Mesendoderm (in vitro differentiated cells): ENCODE data around the gene ARMH2.
"Not testable (repeated sequence)": the region's sequence is repeated elsewhere in the genome, so short reads cannot be mapped to it uniquely, and the experiment has no call there.

Experiments
- DNase-seq: peaks from one replicate; pipeline ENCODE4 v3.0.0; 2013
- H2AK5ac ChIP-seq: 2 replicates; pipeline ENCODE4 v1.6.1; 2013; ENCODE audit warnings: low read length, inconsistent platforms
- H2BK120ac ChIP-seq: 2 replicates; pipeline ENCODE4 v1.6.1; 2013; ENCODE audit warnings: low read depth, mild to moderate bottlenecking, low read length, moderate library complexity, mixed read lengths
- H2BK15ac ChIP-seq: replicated peaks from 2 replicates; pipeline ENCODE4 v1.6.1; 2013; ENCODE audit warnings: low read depth, mild to moderate bottlenecking, moderate library complexity
- H2BK5ac ChIP-seq: 2 replicates; pipeline ENCODE4 v1.6.1; 2013; ENCODE audit warnings: low read length, inconsistent platforms
- H3K18ac ChIP-seq: 2 replicates; pipeline ENCODE4 v1.6.1; 2013; ENCODE audit warnings: mild to moderate bottlenecking, low read length, mixed read lengths
- H3K23ac ChIP-seq: one replicate; pipeline ENCODE4 v1.6.1; 2013; ENCODE audit warnings: low read length
- H3K27ac ChIP-seq: 2 replicates; pipeline ENCODE4 v1.5.1; 2013; ENCODE audit warnings: low read depth, mild to moderate bottlenecking, inconsistent platforms, low read length, moderate library complexity
- H3K27me3 ChIP-seq: 2 replicates; pipeline ENCODE4 v1.6.1; 2013; ENCODE audit warnings: low read length, control low read depth, mild to moderate bottlenecking, inconsistent platforms; ENCODE audit not compliant: insufficient read depth, poor library complexity
- H3K36me3 ChIP-seq: 2 replicates; pipeline ENCODE4 v1.6.1; 2013; ENCODE audit warnings: low read length, inconsistent platforms; ENCODE audit not compliant: control insufficient read depth, insufficient read depth
- H3K4ac ChIP-seq: one replicate; pipeline ENCODE4 v1.6.1; 2013; ENCODE audit warnings: low read depth, mild to moderate bottlenecking, low read length, moderate library complexity
- H3K4me1 ChIP-seq: 2 replicates; pipeline ENCODE4 v1.6.1; 2013; ENCODE audit warnings: low read depth, low read length, inconsistent platforms; ENCODE audit not compliant: control insufficient read depth
- H3K4me2 ChIP-seq: 2 replicates; pipeline ENCODE4 v1.6.1; 2013; ENCODE audit warnings: low read length
- H3K4me3 ChIP-seq: 2 replicates; pipeline ENCODE4 v1.5.1; 2013; ENCODE audit warnings: mild to moderate bottlenecking, low read length
- H3K56ac ChIP-seq: one replicate; pipeline ENCODE4 v1.6.1; 2013; ENCODE audit warnings: low read length
- H3K79me1 ChIP-seq: 2 replicates; pipeline ENCODE4 v1.6.1; 2013; ENCODE audit warnings: low read length, inconsistent platforms
- H3K79me2 ChIP-seq: 2 replicates; pipeline ENCODE4 v1.6.1; 2013; ENCODE audit warnings: mild to moderate bottlenecking, low read length; ENCODE audit not compliant: control insufficient read depth, insufficient read depth
- H3K9ac ChIP-seq: 2 replicates; pipeline ENCODE4 v1.6.1; 2013; ENCODE audit warnings: low read length, inconsistent platforms
- H4K5ac ChIP-seq: one replicate; pipeline ENCODE4 v1.6.1; 2013; ENCODE audit warnings: low read length
- H4K8ac ChIP-seq: one replicate; pipeline ENCODE4 v1.6.1; 2013; ENCODE audit warnings: low read depth, mild to moderate bottlenecking, control low read depth, low read length, moderate library complexity
- WGBS: extraction: QIAGEN DNeasy Blood & Tissue Kit; methylation state at CpG from one replicate; pipeline ENCODE4 v1.1.7; 2013; ENCODE audit warnings: low lambda C conversion rate, missing lambda C conversion rate; ENCODE audit not compliant: insufficient coverage; ENCODE audit errors: extremely low coverage; 5-methylcytosine and 5-hydroxymethylcytosine counted together

The ARMH2 gene

DNA sequence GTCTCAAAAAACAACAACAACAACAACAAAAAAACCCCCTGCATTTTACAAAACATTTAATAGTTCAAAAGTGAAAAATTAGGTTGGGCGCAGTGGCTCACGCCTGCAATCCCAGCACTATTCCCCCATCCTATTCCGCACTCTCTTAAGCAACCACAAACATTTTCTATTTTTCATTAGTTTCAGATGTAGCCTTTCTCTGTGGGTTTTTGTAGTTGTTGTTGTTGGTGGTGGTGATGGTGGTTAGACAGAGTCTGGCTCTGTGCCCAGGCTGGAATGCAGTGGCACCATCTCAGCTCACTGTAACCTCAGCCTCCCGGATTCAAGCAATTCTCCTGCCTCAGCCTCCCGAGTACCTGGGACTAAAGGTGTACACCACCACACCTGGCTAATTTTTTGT is 30.4 kb downstream of the ARMH2 start:
- DNase-seq: no peak
- Histone ChIP-seq H3K4me2 (no peak overlapping the region), H3K4ac (no peak overlapping the region), H2BK5ac (no peak overlapping the region), H4K5ac (no peak overlapping the region), H3K18ac (no peak overlapping the region), H3K4me1 (no peaks in the 10 kb centered on the region), H2BK120ac (no peak overlapping the region), H4K8ac (no peak overlapping the region), H3K79me2 (no peaks in the 10 kb centered on the region), H3K36me3 (no peaks in the 10 kb centered on the region), H3K27me3 (no peaks in the 10 kb centered on the region), H3K4me3 (no peak overlapping the region), H2BK15ac (no peak overlapping the region), H3K56ac (no peak overlapping the region), H3K9ac (no peak overlapping the region), H3K27ac (no peak overlapping the region), H3K79me1 (no peaks in the 10 kb centered on the region), H3K23ac (no peak overlapping the region), H2AK5ac (no peak overlapping the region)
- no CpG with 5 or more reads among the region's 5 CpGs for WGBS

DNA sequence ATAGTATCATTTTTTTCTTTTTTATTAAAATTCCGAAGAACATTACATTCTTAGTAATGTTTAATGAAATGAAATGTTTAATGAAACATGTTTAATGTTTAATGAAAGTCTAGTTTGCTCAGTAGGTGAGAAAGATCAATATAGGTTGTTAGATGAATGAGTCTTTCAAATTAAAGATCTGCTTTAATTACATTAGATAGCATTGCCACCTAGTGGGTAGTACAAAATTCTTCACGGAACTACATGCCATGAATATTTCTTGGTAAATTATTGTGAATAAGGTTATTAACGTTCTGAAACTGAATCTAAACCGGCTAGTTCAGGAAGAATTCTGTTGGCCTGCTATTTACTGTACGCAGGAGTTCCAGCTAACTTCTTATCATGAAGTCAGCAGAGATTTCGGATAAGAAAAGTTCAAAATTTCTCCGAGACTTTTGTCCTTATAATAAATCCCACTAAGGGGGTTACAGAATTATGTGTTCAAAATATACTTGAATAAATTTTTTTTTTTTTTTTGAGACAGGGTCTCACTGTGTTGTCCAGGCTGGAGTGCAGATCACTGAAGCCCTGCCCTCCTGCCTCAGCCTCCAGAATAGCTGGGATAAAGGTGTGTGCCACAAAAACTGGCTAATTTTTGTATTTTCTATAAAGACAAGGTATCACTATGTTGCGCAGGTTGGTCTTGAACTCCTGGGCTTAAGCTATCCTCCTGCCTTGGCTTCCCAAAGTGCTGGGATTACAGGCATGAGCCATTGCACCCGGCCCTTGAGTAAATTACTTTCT is 31.8 kb downstream of the ARMH2 start:
- no peak overlapping the region for H2BK15ac ChIP-seq
- H2AK5ac ChIP-seq: no peak overlapping the region
- no peak overlapping the region for H3K4ac ChIP-seq
- H3K79me2 ChIP-seq: no peaks in the 10 kb centered on the region
- 100% methylated on average over 1 of the region's 9 CpGs for WGBS
- H4K8ac ChIP-seq: no peak overlapping the region
- H3K27me3 ChIP-seq: no peaks in the 10 kb centered on the region
- no peak overlapping the region for H4K5ac ChIP-seq
- H3K4me1 ChIP-seq: no peaks in the 10 kb centered on the region
- H3K9ac ChIP-seq: no peak overlapping the region
- no peak overlapping the region for H2BK5ac ChIP-seq
- H3K4me2 ChIP-seq: no peak overlapping the region
- no peak overlapping the region for H2BK120ac ChIP-seq
- no peaks in the 10 kb centered on the region for H3K79me1 ChIP-seq
- H3K18ac ChIP-seq: no peak overlapping the region
- no peak overlapping the region for H3K23ac ChIP-seq
- H3K27ac ChIP-seq: no peak overlapping the region
- H3K4me3 ChIP-seq: no peak overlapping the region
- no peaks in the 10 kb centered on the region for H3K36me3 ChIP-seq
- no peak for DNase-seq
- no peak overlapping the region for H3K56ac ChIP-seq

DNA sequence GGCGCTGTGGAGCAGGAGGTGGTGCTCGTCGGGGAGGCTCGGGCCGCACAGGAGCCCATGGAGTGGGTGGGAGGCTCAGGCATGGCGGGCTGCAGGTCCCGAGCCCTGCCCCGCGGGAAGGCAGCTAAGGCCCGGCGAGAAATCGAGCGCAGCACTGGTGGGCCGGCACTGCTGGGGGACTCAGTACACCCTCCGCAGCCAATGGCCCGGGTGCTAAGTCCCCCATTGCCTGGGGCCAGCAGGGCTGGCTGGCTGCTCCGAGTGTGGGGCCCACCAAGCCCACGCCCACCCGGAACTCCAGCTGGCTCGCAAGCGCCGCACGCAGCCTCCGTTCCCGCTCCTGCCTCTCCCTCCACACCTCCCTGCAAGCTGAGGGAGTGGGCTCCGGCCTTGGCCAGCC is 32.7 kb downstream of the ARMH2 start:
- not testable (repeated sequence) for H3K18ac ChIP-seq, H3K4me2 ChIP-seq, H2BK120ac ChIP-seq, H3K56ac ChIP-seq, H3K79me2 ChIP-seq, H2BK5ac ChIP-seq, H3K4me3 ChIP-seq, H3K4me1 ChIP-seq, H4K8ac ChIP-seq, H3K79me1 ChIP-seq, H3K23ac ChIP-seq, H4K5ac ChIP-seq, H3K36me3 ChIP-seq, DNase-seq, H2AK5ac ChIP-seq, H3K27me3 ChIP-seq, H3K27ac ChIP-seq, H3K9ac ChIP-seq, H2BK15ac ChIP-seq, H3K4ac ChIP-seq
- no CpG with 5 or more reads among the region's 26 CpGs for WGBS

DNA sequence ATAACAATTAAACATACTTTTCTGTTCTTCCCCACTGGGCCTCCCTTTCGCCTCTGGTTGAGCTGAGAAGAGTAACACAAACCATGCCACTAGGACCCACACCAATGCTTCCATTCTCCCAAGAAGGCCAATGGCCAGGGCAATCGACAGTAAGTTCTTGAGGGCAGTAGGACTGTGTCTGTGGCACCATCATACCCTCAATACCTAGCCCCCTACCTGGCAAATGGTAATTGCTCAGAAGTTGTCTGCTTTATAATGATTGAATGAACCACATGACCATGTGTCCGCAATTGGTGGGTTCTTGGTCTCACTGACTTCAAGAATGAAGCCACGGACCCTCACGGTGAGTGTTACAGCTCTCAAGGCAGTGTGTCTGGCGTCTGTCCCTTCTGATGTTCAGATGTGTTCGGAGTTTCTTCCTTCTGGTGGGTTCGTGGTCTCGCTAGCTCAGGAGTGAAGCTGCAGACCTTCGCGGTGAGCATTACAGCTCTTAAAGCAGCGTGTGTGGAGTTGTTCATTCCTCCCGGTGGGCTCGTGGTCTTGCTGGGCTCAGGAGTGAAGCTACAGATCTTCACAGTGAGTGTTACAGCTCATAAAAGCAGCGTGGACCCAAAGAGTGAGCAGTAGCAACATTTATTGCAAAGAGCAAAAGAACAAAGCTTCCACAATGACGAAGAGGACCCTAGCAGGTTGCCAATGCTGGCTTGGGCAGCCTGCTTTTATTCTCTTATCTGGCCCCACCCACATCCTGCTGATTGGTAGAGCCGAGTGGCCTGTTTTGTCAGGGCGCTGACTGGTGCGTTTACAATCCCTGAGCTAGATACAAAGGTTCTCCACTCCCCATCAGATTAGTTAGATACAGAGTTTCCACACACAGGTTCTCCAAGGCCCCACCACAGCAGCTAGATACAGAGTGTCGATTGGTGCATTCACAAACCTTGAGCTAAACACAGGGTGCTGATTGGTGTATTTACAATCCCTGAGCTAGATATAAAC is 33.6 kb downstream of the ARMH2 start:
- not testable (repeated sequence) for H3K9ac ChIP-seq, H3K4me1 ChIP-seq, H3K18ac ChIP-seq, H3K79me2 ChIP-seq, H4K5ac ChIP-seq, H2BK15ac ChIP-seq, H4K8ac ChIP-seq, H2AK5ac ChIP-seq, H3K56ac ChIP-seq, H3K23ac ChIP-seq, H3K79me1 ChIP-seq, DNase-seq, H2BK5ac ChIP-seq, H2BK120ac ChIP-seq, H3K4me3 ChIP-seq, H3K27me3 ChIP-seq, H3K4ac ChIP-seq, H3K27ac ChIP-seq, H3K4me2 ChIP-seq, H3K36me3 ChIP-seq
- no CpG with 5 or more reads among the region's 20 CpGs for WGBS

DNA sequence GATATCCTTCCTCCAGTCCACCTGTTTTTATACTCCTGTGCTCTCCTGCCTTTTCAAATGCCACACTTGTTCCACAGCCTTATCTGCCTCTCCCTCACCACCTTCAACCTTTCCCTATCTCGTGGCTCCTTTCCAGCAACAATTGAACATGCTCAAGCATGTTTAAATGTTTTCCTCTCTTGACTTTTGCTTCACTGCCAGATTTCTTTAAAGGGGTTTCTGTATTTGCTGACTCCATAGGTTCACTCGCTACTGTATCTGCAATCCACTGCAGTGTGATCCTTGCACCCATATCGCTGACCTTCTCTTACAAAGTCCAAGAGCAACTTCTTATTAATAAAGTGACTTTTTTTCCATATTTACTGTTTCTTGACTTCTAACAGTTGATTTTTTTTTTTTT is 35.1 kb downstream of the ARMH2 start:
- no peak for DNase-seq
- Histone ChIP-seq H3K27ac (no peak overlapping the region), H3K4ac (no peak overlapping the region), H3K56ac (no peak overlapping the region), H2AK5ac (no peak overlapping the region), H2BK15ac (no peak overlapping the region), H3K23ac (no peak overlapping the region), H3K79me1 (no peaks in the 10 kb centered on the region), H3K79me2 (no peaks in the 10 kb centered on the region), H4K5ac (no peak overlapping the region), H3K36me3 (no peaks in the 10 kb centered on the region), H3K4me2 (no peak overlapping the region), H3K4me3 (no peak overlapping the region), H3K9ac (no peak overlapping the region), H4K8ac (no peak overlapping the region), H3K4me1 (no peaks in the 10 kb centered on the region), H2BK5ac (no peak overlapping the region), H3K27me3 (no peaks in the 10 kb centered on the region), H2BK120ac (no peak overlapping the region), H3K18ac (no peak overlapping the region)
- no CpG with 5 or more reads among the region's 3 CpGs for WGBS
